Measurements from ENCODE around the gene PAK1. TPM values are rescaled to one million over a fixed set of nuclear protein-coding genes. Genes with fewer than 3 reads are reported as not detected.

PAK1 gene
- total and polyA plus RNA-seq, 2 donors (not counting 1 experiment from before 2014, with no cell fraction given): 11.9 to 23.4 TPM

- no peak for TF ChIP-seq EZH2 (IDR thresholded peaks at IDR 0.05; ENCODE audit: borderline replicate concordance, insufficient read depth, low read depth, low read length, poor library complexity, severe bottlenecking)
- TF ChIP-seq CTCF (IDR thresholded peaks at IDR 0.05): no peak
- no peaks in the 10 kb centered on the region for H3K4me1 ChIP-seq (ENCODE audit: control insufficient read depth in 2 of 2, insufficient read depth in 2 of 2, low read length in 2 of 2)
- CTCF ChIA-PET: no interaction called here
Measured at GRCh38 chr11:77438487-77438886, 35.4 kb downstream of the PAK1 start.

GRCh38 chr11:77436969-77437368 lies 36.9 kb downstream of the PAK1 start:
- H3K9me3 ChIP-seq (ENCODE audit: control extremely low read depth in 1 of 3, control insufficient read depth in 2 of 3, insufficient read depth in 1 of 3, low read length in 2 of 3): no peaks in the 10 kb centered on the region
- no CpG with 5 or more reads among the region's 1 CpG for WGBS (ENCODE audit: insufficient coverage)
- Mint-ChIP-seq H3K27me3 (peaks cover 11% of the 10 kb centered on the region), H3K27ac (no peak overlapping the region), H3K4me3 (no peak overlapping the region), H3K4me1 (peaks cover 7% of the 10 kb centered on the region), H3K9me3 (ENCODE audit: insufficient read depth) (no peaks in the 10 kb centered on the region)
- no peaks in the 10 kb centered on the region for H3K36me3 ChIP-seq (replicated peaks in 1 of 2; ENCODE audit: control extremely low read depth in 1 of 2, control insufficient read depth in 1 of 2, extremely low read depth in 1 of 2, insufficient read depth in 2 of 2, low read length in 1 of 2)
- ATAC-seq (ENCODE audit: low read depth) (no peak), DNase-seq (no peak)
- no peak overlapping the region for H2AFZ ChIP-seq (ENCODE audit: insufficient read depth, low read depth, low read length, poor library complexity, severe bottlenecking)
- intact Hi-C loops (cut with micrococcal nuclease): no loop called here
- H3K79me2 ChIP-seq (ENCODE audit: control insufficient read depth, insufficient read depth, low read length): no peaks in the 10 kb centered on the region
- CTCF ChIA-PET: no interaction called here
- no peaks in the 10 kb centered on the region for H3K4me1 ChIP-seq (ENCODE audit: control insufficient read depth in 2 of 2, insufficient read depth in 2 of 2, low read length in 2 of 2)
- H3K4me3 ChIP-seq (ENCODE audit: control extremely low read depth in 1 of 5, extremely low read depth in 1 of 5, insufficient read depth in 1 of 5, low read depth in 2 of 5, low read length in 4 of 5): no peak overlapping the region
- H4K20me1 ChIP-seq (ENCODE audit: control insufficient read depth, insufficient read depth, low read length, poor library complexity, severe bottlenecking): no peaks in the 10 kb centered on the region
- H3K27me3 ChIP-seq (replicated peaks in 1 of 4; ENCODE audit: control extremely low read depth in 1 of 4, control insufficient read depth in 3 of 4, insufficient read depth in 4 of 4, low read length in 3 of 4): no peaks in the 10 kb centered on the region
- no peak overlapping the region for H3K27ac ChIP-seq (ENCODE audit: low read length in 2 of 2)
- POLR2A ChIA-PET: no interaction called here
- TF ChIP-seq EZH2 (IDR thresholded peaks at IDR 0.05; ENCODE audit: borderline replicate concordance, insufficient read depth, low read depth, low read length, poor library complexity, severe bottlenecking): no peak
- TF ChIP-seq CTCF (IDR thresholded peaks at IDR 0.05): no peak
- H3K9ac ChIP-seq (ENCODE audit: low read length): no peak overlapping the region
- H3K4me2 ChIP-seq (replicated peaks; ENCODE audit: low read depth, low read length, poor library complexity, severe bottlenecking): no peak overlapping the region

More at GRCh38 chr11:77438487-77438886, 35.4 kb downstream of the PAK1 start:
- Mint-ChIP-seq H3K4me3 (no peak overlapping the region), H3K9me3 (ENCODE audit: insufficient read depth) (no peaks in the 10 kb centered on the region), H3K4me1 (peaks cover 6% of the 10 kb centered on the region), H3K27ac (no peak overlapping the region), H3K27me3 (peaks cover 5% of the 10 kb centered on the region)
- POLR2A ChIA-PET: no interaction called here
- Histone ChIP-seq H3K9me3 (ENCODE audit: control extremely low read depth in 1 of 3, control insufficient read depth in 2 of 3, insufficient read depth in 1 of 3, low read length in 2 of 3) (no peaks in the 10 kb centered on the region), H3K9ac (ENCODE audit: low read length) (no peak overlapping the region), H3K4me3 (ENCODE audit: control extremely low read depth in 1 of 5, extremely low read depth in 1 of 5, insufficient read depth in 1 of 5, low read depth in 2 of 5, low read length in 4 of 5) (no peak overlapping the region), H4K20me1 (ENCODE audit: control insufficient read depth, insufficient read depth, low read length, poor library complexity, severe bottlenecking) (no peaks in the 10 kb centered on the region), H3K36me3 (replicated peaks in 1 of 2; ENCODE audit: control extremely low read depth in 1 of 2, control insufficient read depth in 1 of 2, extremely low read depth in 1 of 2, insufficient read depth in 2 of 2, low read length in 1 of 2) (no peaks in the 10 kb centered on the region), H3K4me2 (replicated peaks; ENCODE audit: low read depth, low read length, poor library complexity, severe bottlenecking) (no peak overlapping the region), H3K27me3 (replicated peaks in 1 of 4; ENCODE audit: control extremely low read depth in 1 of 4, control insufficient read depth in 3 of 4, insufficient read depth in 4 of 4, low read length in 3 of 4) (no peaks in the 10 kb centered on the region), H3K27ac (ENCODE audit: low read length in 2 of 2) (no peak overlapping the region), H2AFZ (ENCODE audit: insufficient read depth, low read depth, low read length, poor library complexity, severe bottlenecking) (no peak overlapping the region), H3K79me2 (ENCODE audit: control insufficient read depth, insufficient read depth, low read length) (no peaks in the 10 kb centered on the region)
- DNase-seq (no peak), ATAC-seq (ENCODE audit: low read depth) (no peak)
- intact Hi-C loops (cut with micrococcal nuclease): no loop called here
- WGBS (ENCODE audit: insufficient coverage): 0% methylated on average over 1 of the region's 2 CpGs

All from B cell (primary cell).